H1 (cell line): ENCODE data around the gene USH1C. TPM values are rescaled to one million over a fixed set of nuclear protein-coding genes. Genes with fewer than 3 reads are reported as not detected.

Experiments
- CTCF ChIA-PET: fragments of 300-600 bp; sonication (Branson Sonifier 250); formaldehyde crosslinking; loops from one replicate; lab custom pipeline; 2021; ENCODE audit not compliant: partially characterized antibody; lab: Charles Lee
- POLR2A ChIA-PET: fragments of 300-600 bp; sonication (Branson Sonifier 250); formaldehyde crosslinking; loops from one replicate; lab custom pipeline; 2021; ENCODE audit warnings: inconsistent platforms; ENCODE audit not compliant: partially characterized antibody; lab: Charles Lee
- DNase-seq, 2 experiments: peaks; one replicate each; pipeline versions ENCODE4 v3.0.0 to v3.0.0-alpha.2; 2010 to 2022; ENCODE audit warnings: low spot score in 2 of 2, low read depth in 1 of 2, mixed read lengths in 1 of 2
- FAIRE-seq: peaks from 2 replicates; lab custom pipeline; 2011; peaks lifted over from hg19 to GRCh38; lab: Jason Lieb, UNC
- H2AFZ ChIP-seq: 2 replicates; pipeline ENCODE4 v1.8.1; 2012; ENCODE audit warnings: low read length, inconsistent platforms
- H2AK5ac ChIP-seq: 2 replicates; pipeline ENCODE4 v1.6.1; 2013; ENCODE audit warnings: low read depth, low read length
- H2BK120ac ChIP-seq: replicated peaks from 2 replicates; pipeline ENCODE3; 2013; ENCODE audit warnings: low read depth, low read length, inconsistent platforms
- H2BK12ac ChIP-seq: 2 replicates; pipeline ENCODE4 v1.6.1; 2013; ENCODE audit warnings: low read depth, low read length
- H2BK15ac ChIP-seq: 2 replicates; pipeline ENCODE4 v1.6.1; 2013; ENCODE audit warnings: low read length
- H2BK20ac ChIP-seq: 2 replicates; pipeline ENCODE4 v1.6.1; 2013; ENCODE audit warnings: low read length
- H2BK5ac ChIP-seq: 2 replicates; pipeline ENCODE4 v1.6.1; 2013; ENCODE audit warnings: low read depth, low read length
- H3K14ac ChIP-seq: 2 replicates; pipeline ENCODE4 v1.6.1; 2013; ENCODE audit warnings: inconsistent platforms; ENCODE audit not compliant: insufficient read length
- H3K18ac ChIP-seq: 2 replicates; pipeline ENCODE4 v1.6.1; 2013; ENCODE audit warnings: low read length; ENCODE audit errors: extremely low read depth
- H3K23ac ChIP-seq: 2 replicates; pipeline ENCODE4 v1.6.1; 2013; ENCODE audit warnings: inconsistent platforms; ENCODE audit not compliant: insufficient read length
- H3K23me2 ChIP-seq: 2 replicates; pipeline ENCODE4 v1.6.1; 2013; ENCODE audit warnings: low read depth, low read length
- H3K27ac ChIP-seq: 2 replicates; pipeline ENCODE4 v1.6.1; 2011; ENCODE audit warnings: low read depth, low read length, inconsistent platforms
- H3K27me3 ChIP-seq, 4 experiments: replicated peaks in 1 of 4; 1 replicate in 1 of 4; 2 replicates in 3 of 4; pipeline versions ENCODE4 v1.6.1 to v1.8.1; 2011 to 2013; ENCODE audit warnings: low read length in 3 of 4, mild to moderate bottlenecking in 3 of 4, inconsistent platforms in 2 of 4, mixed read lengths in 2 of 4, moderate library complexity in 1 of 4; ENCODE audit not compliant: control insufficient read depth in 3 of 4, insufficient read depth in 3 of 4; ENCODE audit errors: extremely low read depth in 1 of 4
- H3K36me3 ChIP-seq, 4 experiments: 2 replicates each; pipeline versions ENCODE4 v1.6.1 to v1.8.1; 2011 to 2013; ENCODE audit warnings: mild to moderate bottlenecking in 4 of 4, low read length in 3 of 4, moderate library complexity in 2 of 4, control low read depth in 1 of 4, inconsistent platforms in 1 of 4; ENCODE audit not compliant: insufficient read depth in 4 of 4, control insufficient read depth in 2 of 4
- H3K4ac ChIP-seq: replicated peaks from 2 replicates; pipeline ENCODE3; 2013; ENCODE audit warnings: low read length, low read depth, mixed read lengths, inconsistent platforms; ENCODE audit not compliant: insufficient read length
- H3K4me1 ChIP-seq, 4 experiments: replicated peaks in 1 of 4; 1 replicate in 1 of 4; 2 replicates in 3 of 4; pipeline versions ENCODE4 v1.6.1 to v1.8.1; 2011 to 2013; ENCODE audit warnings: low read length in 3 of 4, inconsistent platforms in 2 of 4, mixed read lengths in 1 of 4; ENCODE audit not compliant: insufficient read depth in 4 of 4, control insufficient read depth in 3 of 4
- H3K4me2 ChIP-seq, 2 experiments: 2 replicates each; pipeline versions ENCODE4 v1.6.1 to v1.8.1; 2011 to 2013; ENCODE audit warnings: low read depth in 2 of 2, low read length in 2 of 2, control low read depth in 1 of 2, inconsistent platforms in 1 of 2, mild to moderate bottlenecking in 1 of 2; ENCODE audit not compliant: insufficient read depth in 1 of 2
- H3K4me3 ChIP-seq, 4 experiments: fragments of 200-600, 300-600 bp in 1 of 4; sonication (generic), shearing (Covaris generic), sonication (Bioruptor Twin) in 1 of 4; 2 replicates each; pipeline versions ENCODE4 v1.5.1 to v1.8.1; 2011 to 2016; ENCODE audit warnings: low read length in 4 of 4, low read depth in 3 of 4, control low read depth in 2 of 4, inconsistent platforms in 2 of 4, mild to moderate bottlenecking in 2 of 4, mixed read lengths in 1 of 4, moderate library complexity in 1 of 4; ENCODE audit not compliant: insufficient read depth in 2 of 4; ENCODE audit errors: extremely low read depth in 1 of 4
- H3K56ac ChIP-seq: replicated peaks from 2 replicates; pipeline ENCODE3; 2013; ENCODE audit warnings: low read depth, mild to moderate bottlenecking, mixed read lengths, low read length, inconsistent platforms; ENCODE audit not compliant: insufficient read length
- H3K79me1 ChIP-seq: 2 replicates; pipeline ENCODE4 v1.6.1; 2013; ENCODE audit warnings: low read depth, low read length, control low read depth
- H3K79me2 ChIP-seq, 2 experiments: 2 replicates each; pipeline versions ENCODE4 v1.6.1 to v1.8.1; 2012 to 2013; ENCODE audit warnings: low read length in 2 of 2, mild to moderate bottlenecking in 2 of 2, inconsistent platforms in 1 of 2; ENCODE audit not compliant: insufficient read depth in 2 of 2, control insufficient read depth in 1 of 2
- H3K9ac ChIP-seq, 4 experiments: replicated peaks in 1 of 4; 1 replicate in 1 of 4; 2 replicates in 3 of 4; pipeline versions ENCODE4 v1.6.1 to v1.8.1; 2011 to 2013; ENCODE audit warnings: low read depth in 3 of 4, low read length in 3 of 4, control low read depth in 2 of 4, mild to moderate bottlenecking in 2 of 4, moderate library complexity in 2 of 4, inconsistent platforms in 1 of 4; ENCODE audit errors: extremely low read depth in 1 of 4
- H3K9me3 ChIP-seq, 2 experiments: 2 replicates each; pipeline versions ENCODE4 v1.6.1 to v1.8.1; 2012 to 2013; ENCODE audit warnings: mild to moderate bottlenecking in 2 of 2, moderate library complexity in 2 of 2, control low read depth in 1 of 2, inconsistent platforms in 1 of 2, low read depth in 1 of 2, low read length in 1 of 2, mixed read lengths in 1 of 2; ENCODE audit not compliant: insufficient read depth in 2 of 2
- H4K20me1 ChIP-seq, 2 experiments: replicated peaks in 1 of 2; 2 replicates each; pipeline versions ENCODE3 to v1.8.1; 2011 to 2013; ENCODE audit warnings: inconsistent platforms in 2 of 2, low read length in 2 of 2, mild to moderate bottlenecking in 1 of 2; ENCODE audit not compliant: insufficient read depth in 2 of 2, control insufficient read depth in 1 of 2
- H4K5ac ChIP-seq: 2 replicates; pipeline ENCODE4 v1.6.1; 2013; ENCODE audit warnings: low read length, low read depth, mixed read lengths, inconsistent platforms; ENCODE audit not compliant: insufficient read length
- H4K8ac ChIP-seq: 2 replicates; pipeline ENCODE4 v1.8.0; 2013; ENCODE audit warnings: mild to moderate bottlenecking, moderate library complexity, low read length, inconsistent platforms; ENCODE audit not compliant: insufficient read depth; ENCODE audit errors: extremely low read depth
- H4K91ac ChIP-seq: replicated peaks from 2 replicates; pipeline ENCODE3; 2013; ENCODE audit warnings: low read length, mixed read lengths, inconsistent platforms; ENCODE audit not compliant: insufficient read length
- CHD2 ChIP-seq: IDR thresholded peaks from 2 replicates; pipeline ENCODE4 v1.6.1; 2012; ENCODE audit warnings: low read length, improper control_type of control experiment
- GTF2F1 ChIP-seq: IDR thresholded peaks from 2 replicates; pipeline ENCODE4 v1.6.1; 2012; ENCODE audit warnings: low read depth, low read length, improper control_type of control experiment, borderline replicate concordance
- JUN ChIP-seq: IDR thresholded peaks from 2 replicates; pipeline ENCODE4 v1.6.1; 2011; ENCODE audit warnings: low read depth, mild to moderate bottlenecking, improper control_type of control experiment, low read length
- POLR2AphosphoS5 ChIP-seq: IDR thresholded peaks from 2 replicates; pipeline ENCODE4 v1.6.1; 2011; ENCODE audit warnings: low read depth, low read length
- POU5F1 ChIP-seq: IDR thresholded peaks from 2 replicates; pipeline ENCODE4 v1.6.1; 2011; ENCODE audit warnings: low read depth, mild to moderate bottlenecking, low read length, moderate library complexity
- SAP30 ChIP-seq: fragments of 300-600 bp; sonication (generic); IDR thresholded peaks from 2 replicates; pipeline ENCODE4 v1.7.1; 2012; ENCODE audit warnings: low read length, moderate library complexity, mild to moderate bottlenecking, inconsistent platforms; ENCODE audit not compliant: insufficient read depth, insufficient replicate concordance
- SIN3A ChIP-seq, 2 experiments: IDR thresholded peaks in 1 of 2; conservative IDR thresholded peaks in 1 of 2; 2 replicates each; pipeline ENCODE4 v1.6.1; 2011 to 2012; ENCODE audit warnings: low read length in 2 of 2, improper control_type of control experiment in 1 of 2, low read depth in 1 of 2, mild to moderate bottlenecking in 1 of 2
- SRF ChIP-seq: IDR thresholded peaks from 2 replicates; pipeline ENCODE4 v1.6.1; 2011; ENCODE audit warnings: mild to moderate bottlenecking, low read depth, low read length, moderate library complexity
- SUZ12 ChIP-seq: fragments of 200-600 bp; sonication (generic); IDR thresholded peaks from 2 replicates; pipeline ENCODE4 v1.6.1; 2012; ENCODE audit warnings: mild to moderate bottlenecking, inconsistent platforms, low read length, moderate library complexity, mixed read lengths
- TAF1 ChIP-seq: IDR thresholded peaks from 2 replicates; pipeline ENCODE4 v1.6.1; 2011; ENCODE audit warnings: mild to moderate bottlenecking, low read depth, low read length
- TBP ChIP-seq: IDR thresholded peaks from 2 replicates; pipeline ENCODE4 v1.6.1; 2011; ENCODE audit warnings: low read depth, low read length, improper control_type of control experiment
- WGBS, 2 experiments: shearing (Covaris generic) in 1 of 2; methylation state at CpG; one replicate each; pipeline versions ENCODE4 v1.1.6 to v1.1.7; 2013 to 2015; ENCODE audit warnings: low lambda C conversion rate in 2 of 2, mixed read lengths in 2 of 2, inconsistent platforms in 1 of 2, low coverage in 1 of 2, missing lambda C conversion rate in 1 of 2; ENCODE audit not compliant: insufficient replicate concordance in 2 of 2, insufficient coverage in 1 of 2, insufficient read length in 1 of 2; ENCODE audit errors: extremely low coverage in 1 of 2, missing lambda C conversion rate in 1 of 2; 5-methylcytosine and 5-hydroxymethylcytosine counted together
- polyA plus RNA-seq, 7 experiments: library from polyadenylated mRNA; depleted of rRNA in 3 of 7; stranded (reverse) in 5 of 7; unstranded in 2 of 7; fragments of >200 nt in 5 of 7; fragments of 200-250 nt in 2 of 7; gene quantifications; 1 replicate in 5 of 7; 2 replicates in 1 of 7; 4 replicates in 1 of 7; pipeline versions ENCODE4 v1.2.1 to v1.2.3, GENCODE V29; 2011 to 2013; ENCODE audit warnings: missing spikeins in 2 of 7, mixed read lengths in 2 of 7
- total RNA-seq: library from RNA; stranded (reverse); fragmentation: NEBNext Ultra II Directional; extraction: Animal tissue kit (Norgen Biotek cat#: 25700); gene quantifications from 2 replicates; pipeline ENCODE4 v1.2.1, GENCODE V29; 2021
- TF ChIP-seq, protein P1 (sequence below): IDR thresholded peaks from 2 replicates; pipeline ENCODE4 v1.6.1; 2012; ENCODE audit warnings: inconsistent platforms

USH1C gene
- total and polyA plus RNA-seq, 2 of the 8 experiments (the other 6 are each of a cell fraction or from before 2014, with no cell fraction given), result 1.3 to 1.6 TPM

DNA sequence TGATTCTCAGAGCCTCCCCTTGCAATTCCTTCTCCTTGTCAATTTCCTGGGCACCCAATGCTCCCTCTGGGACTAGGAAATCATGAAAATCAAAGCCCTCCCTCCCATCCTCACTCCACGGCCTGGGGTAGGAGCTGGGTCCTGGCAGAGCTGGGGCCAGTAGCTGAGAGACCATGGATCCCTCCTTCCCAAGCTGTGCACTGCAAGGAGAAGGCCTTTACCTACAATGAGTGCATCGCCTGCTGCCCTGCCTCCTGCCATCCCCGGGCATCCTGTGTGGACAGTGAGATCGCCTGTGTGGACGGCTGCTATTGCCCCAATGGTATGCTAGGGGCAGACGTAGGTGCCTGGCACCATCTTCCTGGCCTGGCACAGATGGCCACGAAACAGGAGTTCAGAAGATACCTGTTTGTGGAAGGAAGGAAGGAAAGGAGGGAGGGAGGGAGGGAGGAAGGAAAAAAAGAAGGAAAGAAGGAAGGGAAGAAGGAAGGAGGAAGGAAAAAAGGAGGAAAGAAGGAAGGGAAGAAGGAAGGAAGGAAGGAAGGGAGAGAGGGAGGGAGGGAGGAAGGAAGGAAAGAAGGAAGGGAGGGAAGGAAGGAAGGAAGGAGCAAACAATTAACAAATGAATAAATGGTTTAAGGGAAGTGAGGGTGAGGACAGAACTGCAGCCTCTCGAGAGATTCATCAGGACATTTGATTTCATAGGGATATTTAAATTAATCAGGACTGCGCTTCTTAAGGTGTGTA, 15.3 kb upstream of the USH1C start:
- POLR2A ChIA-PET, result no interaction called here

More for the DNA sequence above, 15.3 kb upstream of the USH1C start:
- Histone ChIP-seq H2BK12ac (no peak overlapping the region), H3K23ac (no peak overlapping the region), H3K4me1 (no peaks in the 10 kb centered on the region), H2AK5ac (no peak overlapping the region), H3K4me3 (no peak overlapping the region), H3K4me2 (no peak overlapping the region), H4K91ac (no peak overlapping the region), H3K14ac (no peak overlapping the region), H3K23me2 (no peaks in the 10 kb centered on the region; the same call in 1 of the 2 replicates), H2AFZ (no peak overlapping the region), H2BK5ac (no peak overlapping the region), H4K8ac (no peak overlapping the region), H3K27me3 (no peaks in the 10 kb centered on the region), H3K36me3 (no peaks in the 10 kb centered on the region), H3K18ac (no peak overlapping the region), H3K27ac (no peak overlapping the region), H3K9me3 (no peaks in the 10 kb centered on the region), H2BK15ac (no peak overlapping the region), H3K79me2 (no peaks in the 10 kb centered on the region), H3K56ac (no peak overlapping the region), H4K20me1 (peaks cover 0 to 2% of the 10 kb centered on the region in 2 experiments), H2BK20ac (no peak overlapping the region), H4K5ac (no peak overlapping the region), H2BK120ac (no peak overlapping the region), H3K79me1 (no peaks in the 10 kb centered on the region), H3K4ac (no peak overlapping the region), H3K9ac (no peak overlapping the region)
- DNase-seq, result no peak
- CTCF ChIA-PET, result interaction anchor here (0.7 to 9.4 kb wide), 5 partner anchors 10 to 419 kb away, joined by 3 to 98 read pairs (median 4); partner anchors contain the start of gene OTOG
- FAIRE-seq, result no peak
- TF ChIP-seq SIN3A (conservative IDR thresholded peaks at IDR 0.05 in 1 of 2, IDR thresholded peaks at IDR 0.05 in 1 of 2; ENCODE audit: low read depth in 1 of 2, low read length in 2 of 2) (no peak), SAP30 (no peak), POLR2AphosphoS5 (no peak), GTF2F1 (no peak), SUZ12 (no peak), CHD2 (no peak), JUN (no peak), TBP (no peak), SRF (no peak), TAF1 (no peak), POU5F1 (no peak)
- TF ChIP-seq, protein P1, sequence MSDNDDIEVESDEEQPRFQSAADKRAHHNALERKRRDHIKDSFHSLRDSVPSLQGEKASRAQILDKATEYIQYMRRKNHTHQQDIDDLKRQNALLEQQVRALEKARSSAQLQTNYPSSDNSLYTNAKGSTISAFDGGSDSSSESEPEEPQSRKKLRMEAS, result no peak
- WGBS, 2 experiments, result 86% methylated on average over 9 of the region's 9 CpGs; no CpG with 5 or more reads in 1 of the 2 experiments
